Activated CD8-positive, alpha-beta memory T cell treated with anti-CD3 and anti-CD28 coated beads, Interleukin-2, amount 10 ng/mL, durations not matched to agents 7 days and 5 days (primary cell): Measurements from ENCODE around the gene APRT. TPM values are rescaled to one million over a fixed set of nuclear protein-coding genes. Genes with fewer than 3 reads are reported as not detected.
"Not testable (repeated sequence)": the region's sequence is repeated elsewhere in the genome, so short reads cannot be mapped to it uniquely, and the experiment has no call there.

Source experiments
- ATAC-seq: fragments of 150-1000 bp; cut with Tn5 transposase; one replicate; pipeline ENCODE4 v1.10.0; 2021; ENCODE audit warnings: moderate library complexity
- CTCF ChIA-PET: fragments of 350-600 bp; sonication (Branson Sonifier 250); formaldehyde crosslinking; loops from one replicate; lab custom pipeline; 2021; ENCODE audit warnings: antibody characterized with exemption; lab: Charles Lee
- DNase-seq: peaks from one replicate; pipeline ENCODE4 v3.0.0-alpha.2; 2020
- H3K27ac Mint-ChIP-seq: one replicate; pipeline ENCODE4 v1.8.0; 2021; ENCODE audit warnings: mild to moderate bottlenecking, mixed read lengths
- H3K27me3 Mint-ChIP-seq: one replicate; pipeline ENCODE4 v1.8.0; 2021; ENCODE audit warnings: mixed read lengths
- H3K36me3 Mint-ChIP-seq: one replicate; pipeline ENCODE4 v1.8.0; 2021; ENCODE audit warnings: mild to moderate bottlenecking, mixed read lengths
- H3K4me1 Mint-ChIP-seq: one replicate; pipeline ENCODE4 v1.8.0; 2021; ENCODE audit warnings: mixed read lengths
- H3K4me3 Mint-ChIP-seq: one replicate; pipeline ENCODE4 v1.8.0; 2021; ENCODE audit warnings: mild to moderate bottlenecking, moderate library complexity, mixed read lengths
- H3K9me3 Mint-ChIP-seq: one replicate; pipeline ENCODE4 v1.8.0; 2022; ENCODE audit warnings: low read depth, mixed read lengths
- total RNA-seq, 2 experiments: library from RNA; stranded (reverse); gene quantifications; one replicate each; pipeline ENCODE4 v1.2.3, GENCODE V29; 2021

APRT gene
- total RNA-seq, 2 experiments from 2014 or later = 127 to 148 TPM

- CTCF ChIA-PET = interaction anchor here (0.9 to 2.9 kb wide), 3 partner anchors 8 to 30 kb away, joined by 3 to 12 read pairs (median 4); no protein-coding TSS in a partner anchor
- Mint-ChIP-seq H3K4me1 (peaks cover 23% of the 10 kb centered on the region), H3K27ac (no peak overlapping the region), H3K27me3 (no peaks in the 10 kb centered on the region), H3K36me3 (peaks cover 3% of the 10 kb centered on the region), H3K9me3 (no peaks in the 10 kb centered on the region), H3K4me3 (no peak overlapping the region)
- ATAC-seq = no peak
- DNase-seq = no peak
Observed at GRCh38 chr16:88772871-88773811, 38.6 kb downstream of the APRT start.

GRCh38 chr16:88771781-88772180, 39.9 kb downstream of the APRT start:
- not testable (repeated sequence) for H3K27me3 Mint-ChIP-seq, H3K9me3 Mint-ChIP-seq, H3K27ac Mint-ChIP-seq, H3K4me3 Mint-ChIP-seq, DNase-seq, ATAC-seq, H3K36me3 Mint-ChIP-seq
- CTCF ChIA-PET = interaction anchor here (1.1 to 2.9 kb wide), 2 partner anchors 9 to 34 kb away, joined by 3 to 12 read pairs; no protein-coding TSS in a partner anchor
- peaks cover 30% of the 10 kb centered on the region for H3K4me1 Mint-ChIP-seq

GRCh38 chr16:88771294-88771772, 40.4 kb downstream of the APRT start:
- no peaks in the 10 kb centered on the region for H3K36me3 Mint-ChIP-seq
- peaks cover 32% of the 10 kb centered on the region for H3K4me1 Mint-ChIP-seq
- H3K27me3 Mint-ChIP-seq = no peaks in the 10 kb centered on the region
- H3K27ac Mint-ChIP-seq = no peak overlapping the region
- ATAC-seq = no peak
- no peaks in the 10 kb centered on the region for H3K9me3 Mint-ChIP-seq
- no peak overlapping the region for H3K4me3 Mint-ChIP-seq
- CTCF ChIA-PET = interaction anchor here (1.1 to 2.9 kb wide), 2 partner anchors 10 to 34 kb away, joined by 3 to 12 read pairs; no protein-coding TSS in a partner anchor
- no peak for DNase-seq

- no peak overlapping the region for H3K27ac Mint-ChIP-seq
- H3K4me3 Mint-ChIP-seq = no peak overlapping the region
- CTCF ChIA-PET = interaction anchor here (1.1 to 2.9 kb wide), 2 partner anchors 11 to 33 kb away, joined by 3 to 12 read pairs; no protein-coding TSS in a partner anchor
- H3K4me1 Mint-ChIP-seq = peaks cover 36% of the 10 kb centered on the region
- DNase-seq = no peak
- no peaks in the 10 kb centered on the region for H3K36me3 Mint-ChIP-seq
- no peaks in the 10 kb centered on the region for H3K27me3 Mint-ChIP-seq
- H3K9me3 Mint-ChIP-seq = no peaks in the 10 kb centered on the region
- ATAC-seq = peak; percentile 10
Observed at GRCh38 chr16:88770461-88771293, 41.1 kb downstream of the APRT start.

- peak; percentile 52 for DNase-seq
- Mint-ChIP-seq H3K36me3 (no peaks in the 10 kb centered on the region), H3K4me1 (peaks cover 36% of the 10 kb centered on the region), H3K9me3 (no peaks in the 10 kb centered on the region), H3K4me3 (no peak overlapping the region), H3K27ac (no peak overlapping the region), H3K27me3 (no peaks in the 10 kb centered on the region)
- peak; percentile 73 for ATAC-seq
- CTCF ChIA-PET = interaction anchor here (0.8 to 2.9 kb wide), 2 partner anchors 11 to 32 kb away, joined by 3 to 12 read pairs; no protein-coding TSS in a partner anchor
Observed at GRCh38 chr16:88769617-88770460, 41.9 kb downstream of the APRT start.

- H3K9me3 Mint-ChIP-seq = no peaks in the 10 kb centered on the region
- no peak overlapping the region for H3K4me3 Mint-ChIP-seq
- H3K36me3 Mint-ChIP-seq = no peaks in the 10 kb centered on the region
- DNase-seq (no peak), ATAC-seq (no peak)
- CTCF ChIA-PET = interaction anchor here (1.2 to 2.9 kb wide), 2 partner anchors 25 to 31 kb away, joined by 3 to 8 read pairs; no protein-coding TSS in a partner anchor
- H3K27me3 Mint-ChIP-seq = no peaks in the 10 kb centered on the region
- H3K4me1 Mint-ChIP-seq = peaks cover 37% of the 10 kb centered on the region
- peak overlapping the region; percentile 38 for H3K27ac Mint-ChIP-seq
Observed at GRCh38 chr16:88768071-88768783, 43.5 kb downstream of the APRT start.

- Mint-ChIP-seq H3K27me3 (no peaks in the 10 kb centered on the region), H3K4me3 (no peak overlapping the region), H3K27ac (peak overlapping the region; percentile 38), H3K36me3 (no peaks in the 10 kb centered on the region), H3K9me3 (no peaks in the 10 kb centered on the region), H3K4me1 (peaks cover 38% of the 10 kb centered on the region)
- CTCF ChIA-PET = interaction anchor here (0.9 to 2.9 kb wide), 4 partner anchors 19 to 30 kb away, joined by 3 to 8 read pairs (median 3); no protein-coding TSS in a partner anchor
- DNase-seq (no peak), ATAC-seq (no peak)
Observed at GRCh38 chr16:88767546-88768070, 44.1 kb downstream of the APRT start.

- Mint-ChIP-seq H3K27ac (peak overlapping the region; percentile 38), H3K4me3 (no peak overlapping the region), H3K4me1 (peaks cover 38% of the 10 kb centered on the region), H3K27me3 (no peaks in the 10 kb centered on the region), H3K36me3 (no peaks in the 10 kb centered on the region), H3K9me3 (no peaks in the 10 kb centered on the region)
- ATAC-seq = no peak
- CTCF ChIA-PET = interaction anchor here (0.9 to 2.9 kb wide), 4 partner anchors 19 to 30 kb away, joined by 3 to 8 read pairs (median 4); no protein-coding TSS in a partner anchor
- no peak for DNase-seq
Observed at GRCh38 chr16:88766975-88767374, 44.8 kb downstream of the APRT start.

GRCh38 chr16:88764913-88765349, 46.8 kb downstream of the APRT start:
- Mint-ChIP-seq H3K27me3 (no peaks in the 10 kb centered on the region), H3K36me3 (no peaks in the 10 kb centered on the region), H3K4me3 (no peak overlapping the region), H3K27ac (no peak overlapping the region), H3K9me3 (no peaks in the 10 kb centered on the region), H3K4me1 (peaks cover 37% of the 10 kb centered on the region)
- ATAC-seq (no peak), DNase-seq (no peak)
- CTCF ChIA-PET = interaction anchor here (1.9 kb wide), 1 partner anchor 28 kb away, joined by 5 read pairs; no protein-coding TSS in a partner anchor

- Mint-ChIP-seq H3K4me1 (peaks cover 39% of the 10 kb centered on the region), H3K36me3 (no peaks in the 10 kb centered on the region), H3K27me3 (no peaks in the 10 kb centered on the region), H3K27ac (no peak overlapping the region), H3K4me3 (no peak overlapping the region), H3K9me3 (no peaks in the 10 kb centered on the region)
- CTCF ChIA-PET = no interaction called here
- no peak for ATAC-seq
- no peak for DNase-seq
Observed at GRCh38 chr16:88764080-88764479, 47.6 kb downstream of the APRT start.

GRCh38 chr16:88763502-88764053, 48.1 kb downstream of the APRT start:
- peaks cover 1% of the 10 kb centered on the region for H3K36me3 Mint-ChIP-seq
- no peaks in the 10 kb centered on the region for H3K9me3 Mint-ChIP-seq
- DNase-seq (no peak), ATAC-seq (no peak)
- H3K4me1 Mint-ChIP-seq = peaks cover 39% of the 10 kb centered on the region
- H3K27me3 Mint-ChIP-seq = no peaks in the 10 kb centered on the region
- H3K4me3 Mint-ChIP-seq = no peak overlapping the region
- CTCF ChIA-PET = interaction anchor here (1.8 kb wide), 1 partner anchor 26 kb away, joined by 11 read pairs; no protein-coding TSS in a partner anchor
- no peak overlapping the region for H3K27ac Mint-ChIP-seq
